Measurements from ENCODE around the gene CRY2.

CRY2 gene

GRCh38 chr11:45857961-45858474 is 10.7 kb downstream of the CRY2 start:
- H2BK12ac ChIP-seq (ENCODE audit: low read length): no peak overlapping the region
- no peak overlapping the region for H3K4me3 ChIP-seq (ENCODE audit: low read depth, low read length)
- H2AK5ac ChIP-seq (ENCODE audit: low read length): no peak overlapping the region
- no peak overlapping the region for H3K18ac ChIP-seq (ENCODE audit: low read length)
- H3K79me2 ChIP-seq (ENCODE audit: control insufficient read depth, insufficient read depth, low read length, poor library complexity): no peaks in the 10 kb centered on the region
- WGBS (ENCODE audit: extremely low coverage, insufficient coverage, insufficient read length): no CpG with 5 or more reads among the region's 2 CpGs
- H3K4me2 ChIP-seq (ENCODE audit: low read length): no peak overlapping the region
- H3K27me3 ChIP-seq (ENCODE audit: insufficient read depth, low read length): no peaks in the 10 kb centered on the region
- no peak overlapping the region for H2BK5ac ChIP-seq (ENCODE audit: low read depth, low read length, poor library complexity)
- H4K12ac ChIP-seq (ENCODE audit: low read depth, low read length): no peak overlapping the region
- no peaks in the 10 kb centered on the region for H3K79me1 ChIP-seq (ENCODE audit: low read length)
- H3K9me3 ChIP-seq (ENCODE audit: insufficient read depth, low read depth, low read length): no peaks in the 10 kb centered on the region
- peak; percentile 18 to 42 for DNase-seq
- no peak overlapping the region for H2AFZ ChIP-seq (ENCODE audit: insufficient read depth, low read length, poor library complexity)
- no peak overlapping the region for H3K14ac ChIP-seq (ENCODE audit: low read length)
- peaks cover 27 to 37% of the 10 kb centered on the region in 2 experiments for H3K36me3 ChIP-seq (ENCODE audit: control insufficient read depth in 1 of 2, insufficient read depth in 2 of 2, low read length in 2 of 2)
- H3K23ac ChIP-seq (ENCODE audit: low read length): no peak overlapping the region
- no peak overlapping the region for H4K91ac ChIP-seq (ENCODE audit: low read depth, low read length)
- H3K27ac ChIP-seq (ENCODE audit: low read depth, low read length): no peak overlapping the region
- H3K4me1 ChIP-seq (ENCODE audit: control insufficient read depth in 1 of 2, insufficient read depth in 2 of 2, low read length in 2 of 2): no peaks in the 10 kb centered on the region
- no peak overlapping the region for H4K8ac ChIP-seq (ENCODE audit: low read depth, low read length)
- no peak overlapping the region for H3K9ac ChIP-seq (ENCODE audit: low read length)
- H2BK120ac ChIP-seq (ENCODE audit: insufficient read depth, low read length, poor library complexity): no peak overlapping the region
- no peak overlapping the region for H3K4ac ChIP-seq (ENCODE audit: low read depth, low read length)

- Histone ChIP-seq H3K4me3 (ENCODE audit: low read depth, low read length) (no peak overlapping the region), H3K79me2 (ENCODE audit: control insufficient read depth, insufficient read depth, low read length, poor library complexity) (no peaks in the 10 kb centered on the region), H3K9me3 (ENCODE audit: insufficient read depth, low read depth, low read length) (no peaks in the 10 kb centered on the region), H3K27me3 (ENCODE audit: insufficient read depth, low read length) (no peaks in the 10 kb centered on the region), H3K27ac (ENCODE audit: low read depth, low read length) (no peak overlapping the region), H2AK5ac (ENCODE audit: low read length) (no peak overlapping the region), H3K4me1 (ENCODE audit: control insufficient read depth in 1 of 2, insufficient read depth in 2 of 2, low read length in 2 of 2) (no peaks in the 10 kb centered on the region), H4K91ac (ENCODE audit: low read depth, low read length) (no peak overlapping the region), H4K8ac (ENCODE audit: low read depth, low read length) (no peak overlapping the region), H2BK120ac (ENCODE audit: insufficient read depth, low read length, poor library complexity) (no peak overlapping the region), H3K9ac (ENCODE audit: low read length) (no peak overlapping the region), H3K4ac (ENCODE audit: low read depth, low read length) (no peak overlapping the region), H3K79me1 (ENCODE audit: low read length) (no peaks in the 10 kb centered on the region), H2BK5ac (ENCODE audit: low read depth, low read length, poor library complexity) (no peak overlapping the region), H2BK12ac (ENCODE audit: low read length) (no peak overlapping the region), H2AFZ (ENCODE audit: insufficient read depth, low read length, poor library complexity) (peak overlapping the region; percentile 12), H3K18ac (ENCODE audit: low read length) (no peak overlapping the region), H3K36me3 (ENCODE audit: control insufficient read depth in 1 of 2, insufficient read depth in 2 of 2, low read length in 2 of 2) (peaks cover 27 to 39% of the 10 kb centered on the region in 2 experiments), H4K12ac (ENCODE audit: low read depth, low read length) (no peak overlapping the region), H3K4me2 (ENCODE audit: low read length) (no peak overlapping the region), H3K14ac (ENCODE audit: low read length) (no peak overlapping the region), H3K23ac (ENCODE audit: low read length) (no peak overlapping the region)
- DNase-seq: no peak
- WGBS (ENCODE audit: extremely low coverage, insufficient coverage, insufficient read length): no CpG with 5 or more reads among the region's 5 CpGs
Measured at GRCh38 chr11:45858751-45859398, 11.6 kb downstream of the CRY2 start.

- H3K4me3 ChIP-seq (ENCODE audit: low read depth, low read length): no peak overlapping the region
- no peak overlapping the region for H3K4me2 ChIP-seq (ENCODE audit: low read length)
- no peak overlapping the region for H4K8ac ChIP-seq (ENCODE audit: low read depth, low read length)
- no peak overlapping the region for H3K18ac ChIP-seq (ENCODE audit: low read length)
- no peak overlapping the region for H3K9ac ChIP-seq (ENCODE audit: low read length)
- no peak overlapping the region for H3K14ac ChIP-seq (ENCODE audit: low read length)
- no peak overlapping the region for H4K12ac ChIP-seq (ENCODE audit: low read depth, low read length)
- peaks cover 27 to 43% of the 10 kb centered on the region in 2 experiments for H3K36me3 ChIP-seq (ENCODE audit: control insufficient read depth in 1 of 2, insufficient read depth in 2 of 2, low read length in 2 of 2)
- no peak overlapping the region for H3K4ac ChIP-seq (ENCODE audit: low read depth, low read length)
- H3K27ac ChIP-seq (ENCODE audit: low read depth, low read length): no peak overlapping the region
- no peak overlapping the region for H2BK12ac ChIP-seq (ENCODE audit: low read length)
- H3K23ac ChIP-seq (ENCODE audit: low read length): no peak overlapping the region
- no peak overlapping the region for H2BK5ac ChIP-seq (ENCODE audit: low read depth, low read length, poor library complexity)
- no CpG with 5 or more reads among the region's 12 CpGs for WGBS (ENCODE audit: extremely low coverage, insufficient coverage, insufficient read length)
- no peaks in the 10 kb centered on the region for H3K9me3 ChIP-seq (ENCODE audit: insufficient read depth, low read depth, low read length)
- H3K4me1 ChIP-seq (ENCODE audit: control insufficient read depth in 1 of 2, insufficient read depth in 2 of 2, low read length in 2 of 2): no peaks in the 10 kb centered on the region
- H4K91ac ChIP-seq (ENCODE audit: low read depth, low read length): no peak overlapping the region
- H2BK120ac ChIP-seq (ENCODE audit: insufficient read depth, low read length, poor library complexity): no peak overlapping the region
- no peak overlapping the region for H2AFZ ChIP-seq (ENCODE audit: insufficient read depth, low read length, poor library complexity)
- no peaks in the 10 kb centered on the region for H3K79me2 ChIP-seq (ENCODE audit: control insufficient read depth, insufficient read depth, low read length, poor library complexity)
- H3K27me3 ChIP-seq (ENCODE audit: insufficient read depth, low read length): no peaks in the 10 kb centered on the region
- no peaks in the 10 kb centered on the region for H3K79me1 ChIP-seq (ENCODE audit: low read length)
- no peak overlapping the region for H2AK5ac ChIP-seq (ENCODE audit: low read length)
- DNase-seq: peak in 1 of 2 donors; percentile 37
Measured at GRCh38 chr11:45859661-45860140, 12.4 kb downstream of the CRY2 start.

GRCh38 chr11:45860348-45860747 is 13.1 kb downstream of the CRY2 start:
- Histone ChIP-seq H3K23ac (ENCODE audit: low read length) (no peak overlapping the region), H2AFZ (ENCODE audit: insufficient read depth, low read length, poor library complexity) (no peak overlapping the region), H3K36me3 (ENCODE audit: control insufficient read depth in 1 of 2, insufficient read depth in 2 of 2, low read length in 2 of 2) (peaks cover 27 to 43% of the 10 kb centered on the region in 2 experiments), H3K14ac (ENCODE audit: low read length) (no peak overlapping the region), H3K79me1 (ENCODE audit: low read length) (no peaks in the 10 kb centered on the region), H3K4ac (ENCODE audit: low read depth, low read length) (no peak overlapping the region), H3K27me3 (ENCODE audit: insufficient read depth, low read length) (no peaks in the 10 kb centered on the region), H2BK12ac (ENCODE audit: low read length) (no peak overlapping the region), H2BK120ac (ENCODE audit: insufficient read depth, low read length, poor library complexity) (no peak overlapping the region), H3K27ac (ENCODE audit: low read depth, low read length) (no peak overlapping the region), H2BK5ac (ENCODE audit: low read depth, low read length, poor library complexity) (no peak overlapping the region), H3K4me3 (ENCODE audit: low read depth, low read length) (no peak overlapping the region), H2AK5ac (ENCODE audit: low read length) (no peak overlapping the region), H3K79me2 (ENCODE audit: control insufficient read depth, insufficient read depth, low read length, poor library complexity) (no peaks in the 10 kb centered on the region), H4K91ac (ENCODE audit: low read depth, low read length) (no peak overlapping the region), H4K12ac (ENCODE audit: low read depth, low read length) (no peak overlapping the region), H4K8ac (ENCODE audit: low read depth, low read length) (no peak overlapping the region), H3K9me3 (ENCODE audit: insufficient read depth, low read depth, low read length) (no peaks in the 10 kb centered on the region), H3K4me2 (ENCODE audit: low read length) (no peak overlapping the region), H3K9ac (ENCODE audit: low read length) (no peak overlapping the region), H3K18ac (ENCODE audit: low read length) (no peak overlapping the region), H3K4me1 (ENCODE audit: control insufficient read depth in 1 of 2, insufficient read depth in 2 of 2, low read length in 2 of 2) (no peaks in the 10 kb centered on the region)
- no peak for DNase-seq
- WGBS (ENCODE audit: extremely low coverage, insufficient coverage, insufficient read length): no CpG with 5 or more reads among the region's 5 CpGs
